HG03558 (cell line): Measurements from ENCODE around the gene MRPL37.

Experiments
- ATAC-seq: cut with Tn5 transposase; IDR thresholded peaks from one replicate; pipeline ENCODE4 v1.9.1; 2021; ENCODE audit warnings: moderate number of reproducible peaks; ENCODE audit not compliant: unreplicated experiment; ENCODE audit errors: extremely low read depth

Gene MRPL37

DNA sequence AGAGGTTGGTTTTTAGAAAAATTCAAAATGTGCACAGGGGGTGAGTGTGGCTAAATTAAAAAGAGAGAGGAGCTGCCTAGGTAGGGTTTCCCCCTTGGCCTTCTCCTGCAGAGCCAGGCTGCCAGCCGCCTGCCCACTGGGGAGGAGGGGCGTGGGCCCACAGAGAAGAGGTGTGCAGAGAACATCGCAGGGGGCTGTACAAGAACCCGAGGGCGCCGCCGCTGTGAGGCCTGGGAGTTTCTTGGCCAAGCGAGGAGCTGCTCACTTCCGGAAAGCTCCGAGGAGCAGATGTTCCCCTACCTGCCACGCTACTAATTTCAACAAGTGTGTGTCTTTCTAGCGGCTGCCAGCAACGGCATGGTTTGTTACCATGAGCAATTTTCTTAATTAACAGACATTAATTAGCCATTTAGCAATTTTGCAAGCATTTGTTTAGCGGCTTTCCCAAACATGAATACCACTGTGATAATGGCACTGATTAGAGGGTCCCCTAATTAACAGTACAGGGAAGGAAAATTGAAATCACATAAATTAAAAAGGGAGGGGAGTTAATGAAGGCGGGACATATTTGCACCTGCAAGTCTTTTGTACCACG lies 59.7 kb downstream of the MRPL37 start:
- no peak for ATAC-seq

DNA sequence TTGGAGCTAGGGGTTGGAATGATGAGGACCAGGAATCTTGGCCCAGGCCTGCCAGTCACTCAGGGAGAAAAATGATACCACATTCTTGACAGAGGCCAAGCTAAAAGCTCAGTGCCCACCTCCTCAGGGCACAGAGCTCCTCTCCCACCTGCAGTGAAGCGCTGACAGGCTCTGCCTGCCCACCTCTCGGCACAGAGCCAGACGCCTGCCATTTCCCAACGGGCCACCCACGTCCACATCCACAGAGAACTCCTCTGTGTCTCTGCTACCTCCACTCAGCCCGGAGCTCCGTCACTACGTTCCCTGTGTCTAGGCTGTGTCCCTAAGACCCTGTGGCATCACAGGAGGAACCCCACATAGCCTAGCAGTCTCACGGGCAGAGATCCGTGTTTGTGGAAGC lies 60.8 kb downstream of the MRPL37 start:
- no peak for ATAC-seq

GRCh38 chr1:54262244-54262643 lies 62.3 kb downstream of the MRPL37 start:
- no peak for ATAC-seq

- ATAC-seq: no peak
Measured at GRCh38 chr1:54263601-54264226, 63.7 kb downstream of the MRPL37 start.

- ATAC-seq: no peak
Measured at GRCh38 chr1:54265126-54265525, 65.2 kb downstream of the MRPL37 start.

DNA sequence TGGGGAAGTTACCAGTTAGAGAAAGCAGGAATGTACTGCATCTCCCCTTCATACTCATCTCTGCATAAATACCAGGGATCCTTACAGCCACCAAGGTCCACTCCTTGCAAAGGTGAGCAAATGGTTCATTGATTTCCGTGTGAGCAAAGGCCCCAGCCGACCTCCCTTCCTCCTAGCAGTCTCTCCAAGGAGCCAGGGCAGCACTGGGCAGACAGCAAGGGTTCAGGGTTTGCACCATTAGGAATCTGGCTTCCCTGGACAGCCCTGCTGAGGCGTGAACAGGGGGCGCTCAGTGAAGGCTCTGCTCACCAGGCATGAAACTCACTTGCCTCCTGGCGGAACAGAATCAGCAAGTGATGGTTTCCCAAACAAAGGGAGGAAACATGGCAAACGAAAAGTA lies 65.7 kb downstream of the MRPL37 start:
- ATAC-seq: no peak

GRCh38 chr1:54266195-54266594 lies 66.2 kb downstream of the MRPL37 start:
- no peak for ATAC-seq

GRCh38 chr1:54266908-54267307 lies 66.9 kb downstream of the MRPL37 start:
- ATAC-seq: no peak
